Gastrocnemius medialis (tissue), 4 donors: ENCODE measurements around the gene INSYN2B.
A peak's percentile ranks its signal among the peaks of the same experiment; 100 is the strongest.

Source experiments
- POLR2A ChIP-seq, 2 donors: fragments of 450-650 bp; IDR thresholded peaks; one replicate each; pipeline ENCODE4 v1.6.1; 2017; ENCODE audit warnings: antibody characterized with exemption in 2 of 2, mild to moderate bottlenecking in 2 of 2, moderate library complexity in 2 of 2
- TF ChIP-seq, protein P1 (sequence below), 5 experiments: fragments of 450-650 bp in 3 of 5; fragments of 200-600 bp in 2 of 5; sonication (generic) in 2 of 5; IDR thresholded peaks in 4 of 5; conservative IDR thresholded peaks in 1 of 5; 1 replicate in 4 of 5; 2 replicates in 1 of 5; pipeline ENCODE4 v1.5.1; 2016 to 2019; ENCODE audit warnings: antibody characterized with exemption in 5 of 5, mild to moderate bottlenecking in 3 of 5, moderate library complexity in 3 of 5

DNA sequence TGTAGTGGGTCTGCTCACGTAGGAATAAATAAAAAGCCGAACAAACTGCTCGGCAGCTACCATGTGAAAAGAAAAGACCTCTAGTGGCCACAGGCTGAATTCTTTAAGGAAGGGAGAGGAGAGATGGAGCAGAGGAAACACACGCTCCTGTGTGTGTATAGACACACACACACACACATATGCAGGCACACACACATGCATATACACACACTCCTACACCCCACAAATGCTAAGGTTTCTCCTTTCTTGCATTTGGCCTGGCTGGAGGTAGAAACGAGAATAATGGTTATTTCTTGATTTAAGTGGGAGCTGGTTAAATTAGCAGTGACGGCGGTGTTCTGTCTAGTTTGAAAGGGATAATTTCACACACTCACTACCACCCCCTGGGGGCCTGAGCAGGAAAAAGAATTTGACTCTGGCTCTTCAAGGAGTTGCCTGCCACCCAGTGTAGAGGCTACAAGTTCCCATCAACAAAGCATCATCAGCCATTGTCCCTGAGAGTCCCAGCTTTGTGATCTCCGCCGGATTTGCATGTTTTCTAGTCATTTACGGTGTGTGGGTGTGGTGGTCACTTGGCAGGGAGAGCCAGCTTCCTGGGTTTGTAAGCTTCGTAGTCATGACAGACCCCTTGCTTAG, at the start of gene INSYN2B:
- TF ChIP-seq, protein P1, sequence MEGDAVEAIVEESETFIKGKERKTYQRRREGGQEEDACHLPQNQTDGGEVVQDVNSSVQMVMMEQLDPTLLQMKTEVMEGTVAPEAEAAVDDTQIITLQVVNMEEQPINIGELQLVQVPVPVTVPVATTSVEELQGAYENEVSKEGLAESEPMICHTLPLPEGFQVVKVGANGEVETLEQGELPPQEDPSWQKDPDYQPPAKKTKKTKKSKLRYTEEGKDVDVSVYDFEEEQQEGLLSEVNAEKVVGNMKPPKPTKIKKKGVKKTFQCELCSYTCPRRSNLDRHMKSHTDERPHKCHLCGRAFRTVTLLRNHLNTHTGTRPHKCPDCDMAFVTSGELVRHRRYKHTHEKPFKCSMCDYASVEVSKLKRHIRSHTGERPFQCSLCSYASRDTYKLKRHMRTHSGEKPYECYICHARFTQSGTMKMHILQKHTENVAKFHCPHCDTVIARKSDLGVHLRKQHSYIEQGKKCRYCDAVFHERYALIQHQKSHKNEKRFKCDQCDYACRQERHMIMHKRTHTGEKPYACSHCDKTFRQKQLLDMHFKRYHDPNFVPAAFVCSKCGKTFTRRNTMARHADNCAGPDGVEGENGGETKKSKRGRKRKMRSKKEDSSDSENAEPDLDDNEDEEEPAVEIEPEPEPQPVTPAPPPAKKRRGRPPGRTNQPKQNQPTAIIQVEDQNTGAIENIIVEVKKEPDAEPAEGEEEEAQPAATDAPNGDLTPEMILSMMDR (IDR thresholded peaks at IDR 0.05 in 4 of 5, conservative IDR thresholded peaks at IDR 0.05 in 1 of 5) = peak in 2 of 5 experiments; percentile 27 to 28
- no peak for TF ChIP-seq POLR2A (IDR thresholded peaks at IDR 0.05)
